Testis (tissue), 3 donors: ENCODE measurements around the gene FBXL7. TPM values are rescaled to one million over a fixed set of nuclear protein-coding genes. Genes with fewer than 3 reads are reported as not detected.

ENCODE experiments used
- DNase-seq: peaks from one replicate; pipeline ENCODE4 v3.0.0-alpha.2; 2019
- H3K27ac ChIP-seq, 2 donors: fragments of 200-600 bp; sonication (generic); one replicate each; pipeline ENCODE4 v1.5.1; 2019
- H3K27me3 ChIP-seq: fragments of 200-600 bp; sonication (generic); one replicate; pipeline ENCODE4 v1.5.1; 2019
- H3K36me3 ChIP-seq: fragments of 200-600 bp; sonication (generic); one replicate; pipeline ENCODE4 v1.5.1; 2017; ENCODE audit warnings: low read depth; ENCODE audit errors: missing control alignments
- H3K4me1 ChIP-seq: fragments of 200-600 bp; sonication (generic); one replicate; pipeline ENCODE4 v1.5.1; 2019
- H3K4me3 ChIP-seq, 2 donors: fragments of 200-600 bp; sonication (generic); one replicate each; pipeline ENCODE4 v1.5.1; 2017 to 2019
- H3K9me3 ChIP-seq: fragments of 200-600 bp; sonication (generic); one replicate; pipeline ENCODE4 v1.5.1; 2017
- CTCF ChIP-seq, 3 experiments: fragments of 450-650 bp in 2 of 3; fragments of 200-600 bp in 1 of 3; sonication (generic) in 1 of 3; IDR thresholded peaks; one replicate each; pipeline ENCODE4 v1.5.1; 2016 to 2019; ENCODE audit warnings: antibody characterized with exemption in 3 of 3, mild to moderate bottlenecking in 2 of 3, moderate library complexity in 1 of 3
- POLR2A ChIP-seq: fragments of 450-650 bp; IDR thresholded peaks from one replicate; pipeline ENCODE4 v1.6.1; 2017; ENCODE audit warnings: antibody characterized with exemption, mild to moderate bottlenecking, moderate library complexity
- WGBS, 2 donors: methylation state at CpG; one replicate each; pipeline ENCODE4 v1.1.5; 2018; 5-methylcytosine and 5-hydroxymethylcytosine counted together
- intact Hi-C: fragments of 100-400 bp; cut with DNase I; formaldehyde crosslinking; loops from one replicate; pipeline ENCODE4 v1.15.1; 2023; ENCODE audit warnings: low total_unique reads
- polyA plus RNA-seq: library from polyadenylated mRNA; stranded (reverse); fragments of 350-450 nt; fragmentation: Illumina TruSeq; extraction: RNeasy Lipid Tissue Mini Kit (QIAGEN cat#74804); gene quantifications from one replicate; pipeline ENCODE4 v1.2.3, GENCODE V29; 2014; ENCODE audit warnings: low read depth, low replicate concordance; ENCODE audit not compliant: insufficient read depth
- total RNA-seq, 2 donors: library from RNA; depleted of rRNA; stranded (reverse); fragments of >200 nt; gene quantifications; one replicate each; pipeline ENCODE4 v1.2.3, GENCODE V29; 2016

Gene FBXL7
- total and polyA plus RNA-seq, 3 donors from 2014 or later, result 9.8 to 17.3 (median 15.2) TPM

DNA sequence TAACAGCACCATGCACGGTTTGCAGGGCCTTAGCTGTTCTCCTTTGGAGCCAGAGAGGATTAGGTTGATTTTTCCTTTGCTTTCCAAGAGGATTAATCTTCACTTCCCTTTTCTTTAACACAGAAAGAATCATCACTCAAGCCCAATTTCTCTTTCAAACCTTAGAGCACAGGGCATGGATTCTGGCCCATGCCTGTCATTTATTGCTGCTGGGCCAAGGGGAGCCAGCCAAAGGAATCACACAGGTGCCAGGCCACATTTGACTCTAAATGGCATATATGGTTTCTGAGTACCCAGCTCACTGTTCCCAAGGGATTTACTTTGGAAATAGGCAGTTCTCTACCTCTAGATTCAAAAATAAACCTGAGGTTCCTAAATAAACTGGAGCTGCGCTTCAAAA is 58.3 kb downstream of the FBXL7 start:
- no peak for DNase-seq
- 82% methylated on average over 2 of the region's 2 CpGs for WGBS, 2 donors
- TF ChIP-seq POLR2A (no peak), CTCF (IDR thresholded peaks at IDR 0.05) (no peak)
- intact Hi-C loops, result no loop called here
- H3K27me3 ChIP-seq, result no peaks in the 10 kb centered on the region
- H3K9me3 ChIP-seq, result no peaks in the 10 kb centered on the region
- no peaks in the 10 kb centered on the region for H3K4me1 ChIP-seq
- no peaks in the 10 kb centered on the region for H3K36me3 ChIP-seq
- H3K4me3 ChIP-seq, result no peak overlapping the region
- H3K27ac ChIP-seq, result no peak overlapping the region

DNA sequence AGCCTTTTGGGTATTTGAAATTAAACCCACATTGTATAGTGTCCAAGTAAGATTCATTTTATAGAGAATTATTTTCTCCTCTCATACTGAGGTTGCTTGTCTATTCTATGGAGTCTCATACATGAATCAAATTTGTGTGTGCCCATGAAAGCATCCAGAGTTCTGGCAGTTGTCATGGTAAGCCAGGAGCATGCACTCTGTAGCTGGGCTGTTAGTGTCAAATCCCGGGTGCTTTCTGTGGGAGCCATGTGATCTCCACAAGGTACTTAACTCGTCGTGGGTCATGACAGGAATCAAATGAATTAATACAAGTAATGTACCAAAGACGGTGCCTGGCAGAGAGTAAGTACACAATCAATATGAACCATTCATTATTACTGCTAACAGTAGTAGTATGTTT is 58.7 kb downstream of the FBXL7 start:
- Histone ChIP-seq H3K27me3 (no peaks in the 10 kb centered on the region), H3K9me3 (no peaks in the 10 kb centered on the region), H3K27ac (no peak overlapping the region), H3K4me1 (no peaks in the 10 kb centered on the region), H3K36me3 (no peaks in the 10 kb centered on the region), H3K4me3 (no peak overlapping the region)
- intact Hi-C loops, result no loop called here
- 73% methylated on average over 4 of the region's 4 CpGs for WGBS, 2 donors
- DNase-seq, result no peak
- TF ChIP-seq CTCF (IDR thresholded peaks at IDR 0.05), result no peak
- TF ChIP-seq POLR2A, result no peak

GRCh38 chr5:15560421-15560820 is 60.4 kb downstream of the FBXL7 start:
- no peak overlapping the region for H3K4me3 ChIP-seq
- TF ChIP-seq POLR2A, result no peak
- TF ChIP-seq CTCF (IDR thresholded peaks at IDR 0.05), result no peak
- no peak overlapping the region for H3K27ac ChIP-seq
- 86 to 90% methylated on average over 3 of the region's 3 CpGs for WGBS, 2 donors
- H3K27me3 ChIP-seq, result no peaks in the 10 kb centered on the region
- no peaks in the 10 kb centered on the region for H3K4me1 ChIP-seq
- DNase-seq, result no peak
- intact Hi-C loops, result no loop called here
- no peaks in the 10 kb centered on the region for H3K9me3 ChIP-seq
- no peaks in the 10 kb centered on the region for H3K36me3 ChIP-seq

DNA sequence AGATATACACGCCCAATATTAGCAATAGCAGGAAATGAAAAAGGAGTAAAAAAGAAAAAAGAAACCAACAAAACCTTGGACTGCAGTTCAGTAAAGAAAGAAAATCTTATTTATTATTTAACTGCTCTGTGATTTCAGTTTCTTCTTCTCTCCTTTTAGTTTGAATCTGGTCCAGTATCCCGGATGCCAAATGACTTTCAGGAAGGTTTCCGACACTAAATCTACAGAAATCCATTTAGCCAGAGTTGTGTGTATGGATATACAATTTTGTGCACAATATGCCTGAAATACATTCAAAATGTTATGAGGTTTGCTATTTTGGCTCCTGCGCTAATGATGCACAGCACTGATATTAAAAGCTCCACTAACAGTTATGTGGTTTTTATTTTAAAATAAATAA is 64.5 kb downstream of the FBXL7 start:
- intact Hi-C loops, result no loop called here
- H3K27me3 ChIP-seq, result no peaks in the 10 kb centered on the region
- no peak for DNase-seq

More for the DNA sequence above, 64.5 kb downstream of the FBXL7 start:
- Histone ChIP-seq H3K27ac (no peak overlapping the region), H3K36me3 (no peaks in the 10 kb centered on the region), H3K4me1 (no peaks in the 10 kb centered on the region), H3K9me3 (no peaks in the 10 kb centered on the region), H3K4me3 (no peak overlapping the region)
- 79 to 83% methylated on average over 4 of the region's 4 CpGs for WGBS, 2 donors
- no peak for TF ChIP-seq CTCF (IDR thresholded peaks at IDR 0.05)
- no peak for TF ChIP-seq POLR2A
